ENCODE data around the gene BRD2. TPM values are rescaled to one million over a fixed set of nuclear protein-coding genes. Genes with fewer than 3 reads are reported as not detected.

BRD2 gene
- total and polyA plus RNA-seq, 9 of the 15 experiments (the other 6 are each of a cell fraction or from before 2014, with no cell fraction given): 19.0 to 252 (median 181) TPM

GRCh38 chr6:32967151-32968091, 973 bp upstream of the BRD2 start (continued):
- TF ChIP-seq IRF1 (CRISPR knock-in tag; IDR thresholded peaks at IDR 0.05; ENCODE audit: borderline replicate concordance): no peak
- no peak for TF ChIP-seq HIVEP1 (CRISPR knock-in tag; IDR thresholded peaks at IDR 0.05)
- TF ChIP-seq ZNF398 (CRISPR knock-in tag; IDR thresholded peaks at IDR 0.05): no peak
- no peak for TF ChIP-seq SNRNP70 (optimal IDR thresholded peaks at IDR 0.05; ENCODE audit: low read depth, low read length)
- no peak for TF ChIP-seq E2F1 (CRISPR knock-in tag; IDR thresholded peaks at IDR 0.05)
- no peak for TF ChIP-seq NCOA4 (IDR thresholded peaks at IDR 0.05; ENCODE audit: partially characterized antibody)
- no peak for TF ChIP-seq POLR3A (IDR thresholded peaks at IDR 0.05; ENCODE audit: borderline replicate concordance, extremely low read depth, insufficient read depth, insufficient read length)
- TF ChIP-seq HMBOX1 (IDR thresholded peaks at IDR 0.05): peak; percentile 94
- TF ChIP-seq BRF1 (IDR thresholded peaks at IDR 0.05; ENCODE audit: borderline replicate concordance, extremely low read depth, insufficient read length): no peak
- TF ChIP-seq HDAC8 (tag; IDR thresholded peaks at IDR 0.05): no peak
- no peak for TF ChIP-seq HNRNPK (IDR thresholded peaks at IDR 0.05; ENCODE audit: low read depth, low read length, poor library complexity, severe bottlenecking)
- peak in 1 of 2 experiments; percentile 2; a peak in 1 of 4 replicates for TF ChIP-seq MAZ (CRISPR knock-in tag; conservative IDR thresholded peaks at IDR 0.05 in 1 of 2, IDR thresholded peaks at IDR 0.05 in 1 of 2)
- TF ChIP-seq IRF9 (tag; IDR thresholded peaks at IDR 0.05): no peak
- no peak for TF ChIP-seq PHF20 (IDR thresholded peaks at IDR 0.05; ENCODE audit: partially characterized antibody)
- TF ChIP-seq MBD2 (IDR thresholded peaks at IDR 0.05; ENCODE audit: borderline replicate concordance, low read depth): 0 out of 2 replicates have a peak, but pooled peaks have one; percentile 19
- no peak for TF ChIP-seq ZNF140 (CRISPR knock-in tag; IDR thresholded peaks at IDR 0.05)
- peak; percentile 91 for TF ChIP-seq ESRRA (IDR thresholded peaks at IDR 0.05; ENCODE audit: borderline replicate concordance, low read depth)
- TF ChIP-seq ZNF121 (CRISPR knock-in tag; conservative IDR thresholded peaks at IDR 0.05): no peak
- TF ChIP-seq SOX6 (IDR thresholded peaks at IDR 0.05): peak; percentile 63
- no peak for TF ChIP-seq MEIS2 (IDR thresholded peaks at IDR 0.05; ENCODE audit: partially characterized antibody)
- no peak for TF ChIP-seq ZZZ3 (IDR thresholded peaks at IDR 0.05)
- no peak for TF ChIP-seq ZFPM2 (CRISPR knock-in tag; IDR thresholded peaks at IDR 0.05)

All from K562 (cell line).